OCI-LY3 (cell line): ENCODE data around the gene CPXM2.

Experiments used
- EZH2phosphoT487 ChIP-seq: fragments of 200-600 bp; shearing (Covaris generic); IDR thresholded peaks from 2 replicates; pipeline ENCODE4 v1.6.1; 2018; ENCODE audit warnings: antibody characterized with exemption, mixed run types, low read depth
- TF ChIP-seq, protein P1 (sequence below): fragments of 200-600, 300-600 bp; sonication (generic); IDR thresholded peaks from 2 replicates; pipeline ENCODE4 v1.5.1; 2014; ENCODE audit warnings: antibody characterized with exemption, low read length, low read depth

DNA sequence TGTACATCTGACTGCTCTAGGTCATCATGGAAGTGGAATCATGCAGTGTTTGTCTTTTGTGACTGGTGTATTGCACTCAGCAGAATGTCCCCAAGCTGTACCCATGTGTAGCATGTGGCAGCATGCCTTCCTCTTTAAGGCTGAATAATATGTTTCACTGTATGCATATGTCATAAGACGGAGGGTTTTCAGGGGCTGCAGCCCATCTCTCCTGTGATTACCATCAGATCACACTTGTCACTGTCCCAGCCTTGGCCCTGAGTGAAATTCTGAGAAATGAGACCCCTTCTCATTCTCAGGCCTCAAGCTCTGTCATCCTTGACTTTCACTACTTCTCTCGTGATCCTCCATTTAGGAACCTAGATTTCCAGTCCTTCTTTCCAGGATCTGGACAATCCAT, 50.0 kb downstream of the CPXM2 start:
- TF ChIP-seq, protein P1, sequence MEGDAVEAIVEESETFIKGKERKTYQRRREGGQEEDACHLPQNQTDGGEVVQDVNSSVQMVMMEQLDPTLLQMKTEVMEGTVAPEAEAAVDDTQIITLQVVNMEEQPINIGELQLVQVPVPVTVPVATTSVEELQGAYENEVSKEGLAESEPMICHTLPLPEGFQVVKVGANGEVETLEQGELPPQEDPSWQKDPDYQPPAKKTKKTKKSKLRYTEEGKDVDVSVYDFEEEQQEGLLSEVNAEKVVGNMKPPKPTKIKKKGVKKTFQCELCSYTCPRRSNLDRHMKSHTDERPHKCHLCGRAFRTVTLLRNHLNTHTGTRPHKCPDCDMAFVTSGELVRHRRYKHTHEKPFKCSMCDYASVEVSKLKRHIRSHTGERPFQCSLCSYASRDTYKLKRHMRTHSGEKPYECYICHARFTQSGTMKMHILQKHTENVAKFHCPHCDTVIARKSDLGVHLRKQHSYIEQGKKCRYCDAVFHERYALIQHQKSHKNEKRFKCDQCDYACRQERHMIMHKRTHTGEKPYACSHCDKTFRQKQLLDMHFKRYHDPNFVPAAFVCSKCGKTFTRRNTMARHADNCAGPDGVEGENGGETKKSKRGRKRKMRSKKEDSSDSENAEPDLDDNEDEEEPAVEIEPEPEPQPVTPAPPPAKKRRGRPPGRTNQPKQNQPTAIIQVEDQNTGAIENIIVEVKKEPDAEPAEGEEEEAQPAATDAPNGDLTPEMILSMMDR = no peak
- TF ChIP-seq EZH2phosphoT487 = no peak
